Esophagus muscularis mucosa (tissue), 4 donors: ENCODE data around the gene RECK. TPM values are rescaled to one million over a fixed set of nuclear protein-coding genes. Genes with fewer than 3 reads are reported as not detected.

Experiments
- DNase-seq: peaks from one replicate; pipeline ENCODE4 v3.0.0-alpha.2; 2017; ENCODE audit errors: extremely low spot score
- H3K27ac ChIP-seq, 4 donors: fragments of 200-600 bp; sonication (generic); replicated peaks in 1 of 4; 1 replicate in 3 of 4; 2 replicates in 1 of 4; pipeline ENCODE4 v1.5.1; 2016 to 2019; ENCODE audit warnings: mild to moderate bottlenecking in 1 of 4
- H3K27me3 ChIP-seq, 4 donors: fragments of 200-600 bp; sonication (generic); one replicate each; pipeline versions ENCODE4 v1.5.1 to v1.6.0; 2016 to 2019
- H3K36me3 ChIP-seq, 4 donors: fragments of 200-600 bp; sonication (generic); one replicate each; pipeline ENCODE4 v1.5.1; 2016 to 2019
- H3K4me1 ChIP-seq, 4 donors: fragments of 200-600 bp; sonication (generic); one replicate each; pipeline ENCODE4 v1.5.1; 2016 to 2019
- H3K4me3 ChIP-seq, 4 donors: fragments of 200-600 bp; sonication (generic); 1 replicate in 2 of 4; 2 replicates in 2 of 4; pipeline ENCODE4 v1.5.1; 2016 to 2019; ENCODE audit warnings: mild to moderate bottlenecking in 4 of 4, moderate library complexity in 1 of 4
- H3K9me3 ChIP-seq, 4 donors: fragments of 200-600 bp; sonication (generic); 1 replicate in 3 of 4; 2 replicates in 1 of 4; pipeline ENCODE4 v1.5.1; 2016 to 2019
- EP300 ChIP-seq: sonication (generic); formaldehyde crosslinking; IDR thresholded peaks from one replicate; pipeline ENCODE4 v1.6.1; 2017; ENCODE audit warnings: antibody characterized with exemption
- POLR2A ChIP-seq: fragments of 450-650 bp; IDR thresholded peaks from one replicate; pipeline ENCODE4 v1.6.1; 2017; ENCODE audit warnings: antibody characterized with exemption, moderate library complexity, mild to moderate bottlenecking, low read depth
- POLR2AphosphoS5 ChIP-seq, 2 donors: sonication (generic); formaldehyde crosslinking; IDR thresholded peaks; one replicate each; pipeline ENCODE4 v1.6.1; 2017; ENCODE audit warnings: antibody characterized with exemption in 2 of 2
- WGBS: methylation state at CpG from one replicate; pipeline ENCODE4 v1.1.5; 2018; 5-methylcytosine and 5-hydroxymethylcytosine counted together
- intact Hi-C: fragments of 100-400 bp; cut with DNase I; formaldehyde crosslinking; loops from one replicate; pipeline ENCODE4 v1.15.1; 2023
- total RNA-seq, 4 donors: library from RNA; depleted of rRNA; stranded (reverse); fragments of >200 nt; gene quantifications; one replicate each; pipeline versions ENCODE4 v1.1.0 to v1.2.1, GENCODE V29; 2016
- TF ChIP-seq, protein P1 (sequence below), 3 experiments: fragments of 200-600 bp in 2 of 3; fragments of 450-650 bp in 1 of 3; sonication (generic) in 2 of 3; IDR thresholded peaks; one replicate each; pipeline ENCODE4 v1.5.1; 2017 to 2019; ENCODE audit warnings: antibody characterized with exemption in 3 of 3, mild to moderate bottlenecking in 2 of 3, moderate library complexity in 1 of 3

The RECK gene
- total RNA-seq, 4 donors from 2014 or later = 16.6 to 24.2 (median 19.0) TPM

DNA sequence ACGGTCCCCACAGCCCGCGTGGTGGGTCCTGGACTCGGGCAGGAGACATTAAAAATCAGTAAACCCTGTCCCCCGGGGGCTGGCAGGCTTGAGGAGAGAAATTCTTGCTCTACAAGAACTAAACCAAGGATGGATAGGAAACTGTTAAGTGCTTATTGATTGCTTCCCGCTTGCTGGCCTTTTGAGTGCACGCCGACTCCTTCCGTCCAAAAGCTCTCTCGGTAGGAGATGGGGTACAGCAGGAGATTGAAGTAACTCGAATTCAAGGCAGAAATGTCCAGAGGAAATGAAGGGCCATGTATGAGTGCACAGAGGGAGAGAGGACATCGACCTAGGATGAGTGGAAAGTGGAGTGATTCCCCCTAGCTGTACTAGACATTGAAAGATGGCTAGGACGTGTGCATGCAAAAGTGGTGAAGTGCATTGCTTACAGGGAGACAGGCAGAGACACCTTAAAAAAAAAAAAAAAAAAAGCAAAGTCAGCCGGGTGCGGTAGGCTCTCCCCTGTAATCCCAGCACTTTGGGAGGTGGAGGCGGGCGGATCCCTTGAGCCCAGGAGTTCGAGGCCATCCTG is 923 bp downstream of the RECK start:
- WGBS = 15% methylated on average over 18 of the region's 18 CpGs
- intact Hi-C loops = no loop called here
- no peaks in the 10 kb centered on the region for H3K9me3 ChIP-seq
- no peak for DNase-seq
- peak overlapping the region; percentile 84 to 90 (median 88) for H3K27ac ChIP-seq
- H3K27me3 ChIP-seq = no peaks in the 10 kb centered on the region
- H3K4me3 ChIP-seq = peak overlapping the region; percentile 88 to 93 (median 91)
- no peaks in the 10 kb centered on the region for H3K36me3 ChIP-seq
- H3K4me1 ChIP-seq = peaks cover 22 to 54% (median 47%) of the 10 kb centered on the region in 4 donors
- no peak for TF ChIP-seq POLR2AphosphoS5 (IDR thresholded peaks at IDR 0.05)
- TF ChIP-seq, protein P1, sequence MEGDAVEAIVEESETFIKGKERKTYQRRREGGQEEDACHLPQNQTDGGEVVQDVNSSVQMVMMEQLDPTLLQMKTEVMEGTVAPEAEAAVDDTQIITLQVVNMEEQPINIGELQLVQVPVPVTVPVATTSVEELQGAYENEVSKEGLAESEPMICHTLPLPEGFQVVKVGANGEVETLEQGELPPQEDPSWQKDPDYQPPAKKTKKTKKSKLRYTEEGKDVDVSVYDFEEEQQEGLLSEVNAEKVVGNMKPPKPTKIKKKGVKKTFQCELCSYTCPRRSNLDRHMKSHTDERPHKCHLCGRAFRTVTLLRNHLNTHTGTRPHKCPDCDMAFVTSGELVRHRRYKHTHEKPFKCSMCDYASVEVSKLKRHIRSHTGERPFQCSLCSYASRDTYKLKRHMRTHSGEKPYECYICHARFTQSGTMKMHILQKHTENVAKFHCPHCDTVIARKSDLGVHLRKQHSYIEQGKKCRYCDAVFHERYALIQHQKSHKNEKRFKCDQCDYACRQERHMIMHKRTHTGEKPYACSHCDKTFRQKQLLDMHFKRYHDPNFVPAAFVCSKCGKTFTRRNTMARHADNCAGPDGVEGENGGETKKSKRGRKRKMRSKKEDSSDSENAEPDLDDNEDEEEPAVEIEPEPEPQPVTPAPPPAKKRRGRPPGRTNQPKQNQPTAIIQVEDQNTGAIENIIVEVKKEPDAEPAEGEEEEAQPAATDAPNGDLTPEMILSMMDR (IDR thresholded peaks at IDR 0.05) = no peak

DNA sequence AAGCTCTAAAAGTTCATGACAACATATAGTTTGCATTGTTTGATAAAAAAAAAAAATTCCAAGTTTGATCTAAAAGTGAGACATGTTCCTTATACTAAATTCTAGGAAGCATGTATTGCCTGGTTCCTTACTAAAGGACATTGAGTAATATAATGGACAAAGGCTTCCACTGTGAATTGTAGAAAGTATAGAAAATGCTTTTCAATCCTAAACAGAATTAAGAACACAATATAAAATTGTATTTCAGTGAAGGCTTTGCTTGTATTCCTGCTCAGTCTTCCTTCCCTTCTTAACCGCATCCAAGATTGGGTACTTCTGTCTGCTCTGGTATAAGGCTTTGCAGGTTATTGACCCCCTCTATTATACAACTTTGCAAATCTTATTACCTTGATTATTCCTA is 2.4 kb downstream of the RECK start:
- no peak overlapping the region for H3K4me3 ChIP-seq
- peaks cover 22 to 54% (median 47%) of the 10 kb centered on the region in 4 donors for H3K4me1 ChIP-seq
- no peak overlapping the region for H3K27ac ChIP-seq
- no peaks in the 10 kb centered on the region for H3K9me3 ChIP-seq
- 90% methylated on average over 1 of the region's 1 CpG for WGBS
- H3K27me3 ChIP-seq = no peaks in the 10 kb centered on the region
- H3K36me3 ChIP-seq = no peaks in the 10 kb centered on the region
- TF ChIP-seq EP300 (no peak), POLR2A (no peak), POLR2AphosphoS5 (IDR thresholded peaks at IDR 0.05) (no peak)
- TF ChIP-seq, protein P1 (IDR thresholded peaks at IDR 0.05) = no peak
- no peak for DNase-seq
- intact Hi-C loops = no loop called here

DNA sequence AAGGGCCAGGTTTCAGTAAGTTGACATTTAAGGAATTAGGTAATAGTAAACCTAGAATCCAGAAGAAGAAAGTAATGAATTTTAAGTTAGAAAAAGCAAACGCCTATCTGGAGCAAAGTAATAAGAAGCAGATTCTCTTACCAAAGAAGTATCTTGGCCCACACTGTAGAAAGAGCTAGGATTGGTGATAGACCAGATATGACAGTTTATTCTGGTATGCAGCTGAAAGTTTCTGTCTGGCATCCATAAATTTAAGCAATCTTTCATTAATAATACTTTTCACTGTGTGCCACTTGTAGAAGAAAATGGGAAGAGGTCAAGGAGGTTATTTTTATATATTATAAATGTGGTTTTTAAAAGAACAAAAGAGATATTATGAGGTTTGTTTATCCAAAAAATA is 3.0 kb downstream of the RECK start:
- no peak overlapping the region for H3K27ac ChIP-seq
- TF ChIP-seq, protein P1 (IDR thresholded peaks at IDR 0.05) = no peak
- no peak for TF ChIP-seq POLR2AphosphoS5 (IDR thresholded peaks at IDR 0.05)
- TF ChIP-seq EP300 = no peak
- no peak for TF ChIP-seq POLR2A
- no peaks in the 10 kb centered on the region for H3K36me3 ChIP-seq
- H3K27me3 ChIP-seq = no peaks in the 10 kb centered on the region
- intact Hi-C loops = no loop called here
- no peak for DNase-seq
- peaks cover 22 to 54% (median 47%) of the 10 kb centered on the region in 4 donors for H3K4me1 ChIP-seq
- WGBS = 39% methylated on average over 1 of the region's 1 CpG
- H3K4me3 ChIP-seq = no peak overlapping the region
- H3K9me3 ChIP-seq = no peaks in the 10 kb centered on the region

DNA sequence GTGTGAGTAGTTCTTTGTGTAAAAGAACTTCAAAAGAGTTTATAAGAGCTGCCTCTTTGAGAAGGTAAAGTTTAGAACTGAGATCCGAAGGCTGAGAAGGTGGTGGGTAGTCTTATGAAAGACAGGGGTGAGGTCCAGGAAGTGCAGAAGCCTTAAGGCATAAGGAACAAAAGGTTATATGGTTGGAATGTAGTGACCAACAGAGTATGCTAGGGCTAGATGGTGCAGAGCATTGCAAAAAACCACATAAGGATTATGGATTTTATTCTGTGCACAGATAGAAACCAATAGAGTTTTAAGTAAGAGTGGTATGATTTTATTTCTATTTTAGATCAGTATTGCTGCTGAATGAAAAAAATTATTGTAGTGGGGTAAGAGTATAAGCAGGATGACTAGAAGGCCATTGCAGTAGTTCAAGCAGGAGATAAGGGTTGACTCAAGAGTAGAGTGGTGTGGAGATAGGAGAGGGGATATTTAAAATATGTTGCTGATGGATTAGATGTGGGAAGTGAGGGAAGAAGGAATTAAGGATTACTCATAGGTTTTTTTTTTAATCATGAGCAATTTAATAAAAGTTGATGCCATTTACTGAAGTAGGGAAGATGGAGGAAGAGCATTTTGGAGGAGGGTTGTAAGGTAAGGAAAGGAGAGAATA is 3.7 kb downstream of the RECK start:
- WGBS = 82% methylated on average over 1 of the region's 1 CpG
- Histone ChIP-seq H3K4me1 (peaks cover 22 to 54% (median 47%) of the 10 kb centered on the region in 4 donors), H3K27ac (peak overlapping the region in 1 of 4 donors; percentile 23)

More for the DNA sequence above, 3.7 kb downstream of the RECK start:
- no peak for DNase-seq
- H3K27me3 ChIP-seq = no peaks in the 10 kb centered on the region
- no peak for TF ChIP-seq POLR2A
- no peak for TF ChIP-seq EP300
- TF ChIP-seq, protein P1 (IDR thresholded peaks at IDR 0.05) = no peak
- TF ChIP-seq POLR2AphosphoS5 (IDR thresholded peaks at IDR 0.05) = no peak
- H3K9me3 ChIP-seq = no peaks in the 10 kb centered on the region
- intact Hi-C loops = no loop called here
- H3K4me3 ChIP-seq = no peak overlapping the region
- H3K36me3 ChIP-seq = no peaks in the 10 kb centered on the region
